MM.1S (cell line): ENCODE data around the gene PM20D2.

ENCODE experiments used
- CTCF ChIP-seq: fragments of 300-600 bp; sonication (generic); IDR thresholded peaks from 2 replicates; pipeline ENCODE4 v1.5.1; 2016; ENCODE audit warnings: antibody characterized with exemption, low read length, mixed read lengths
- EZH2 ChIP-seq: fragments of 300-600 bp; sonication (generic); optimal IDR thresholded peaks from 2 replicates; pipeline ENCODE3; 2017; ENCODE audit warnings: low read depth, mild to moderate bottlenecking, antibody characterized with exemption, low read length, mixed read lengths
- EZH2phosphoT487 ChIP-seq: fragments of 300-600 bp; sonication (generic); IDR thresholded peaks from 2 replicates; pipeline ENCODE4 v1.6.1; 2018; ENCODE audit warnings: antibody characterized with exemption, low read length

GRCh38 chr6:89131599-89131998 lies 14.3 kb upstream of the PM20D2 start:
- TF ChIP-seq CTCF (no peak), EZH2 (no peak), EZH2phosphoT487 (no peak)
